Fibroblast of skin of right quadriceps (primary cell): Measurements from ENCODE around the gene MED4.

Experiments
- DNase-seq: peaks from one replicate; pipeline ENCODE4 v3.0.0-alpha.2; 2013

MED4 gene

DNA sequence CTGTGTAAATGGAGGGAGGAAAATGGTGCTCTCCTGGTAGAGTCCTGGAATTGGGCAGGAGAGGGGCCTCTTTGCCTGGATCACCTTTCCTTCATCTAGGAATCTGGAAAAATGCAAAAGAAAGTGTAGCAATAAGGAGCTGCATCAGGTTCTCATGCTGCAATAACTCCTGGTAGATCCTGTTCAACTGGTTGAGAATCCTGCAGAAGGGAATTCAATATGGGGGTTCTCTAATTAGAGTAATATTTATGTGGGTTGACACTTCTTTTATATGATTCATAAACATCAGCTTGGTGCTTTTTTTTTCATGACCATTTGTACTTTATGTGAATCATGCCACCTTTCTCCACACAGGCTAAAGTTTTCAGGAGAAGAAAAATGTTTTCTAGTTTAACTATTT, 66.8 kb downstream of the MED4 start:
- no peak for DNase-seq
